Measurements from ENCODE around the gene C6orf163. TPM values are rescaled to one million over a fixed set of nuclear protein-coding genes. Genes with fewer than 3 reads are reported as not detected.

C6orf163 gene
- total RNA-seq, 2 donors from 2014 or later, result 4.7 to 7.4 TPM

DNA sequence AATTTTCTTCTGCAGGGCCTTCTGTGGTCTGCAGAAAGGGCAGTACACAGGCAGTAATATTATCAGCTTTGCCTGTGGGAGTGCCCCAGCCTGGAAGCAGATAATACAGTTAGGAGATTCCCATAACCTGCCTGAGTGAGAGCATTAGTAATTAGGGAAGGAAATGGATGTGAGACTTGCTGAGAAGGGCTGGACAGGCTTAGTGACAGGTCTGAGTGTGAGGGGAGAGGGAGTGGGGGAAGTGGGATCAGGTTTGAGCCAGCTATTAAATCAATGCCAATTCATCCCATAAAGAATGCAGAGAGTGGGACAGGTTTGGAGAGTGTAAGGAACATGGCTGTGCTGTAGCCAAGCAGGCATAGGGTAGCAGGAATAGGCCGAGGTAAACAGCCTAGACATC lies 53.0 kb downstream of the C6orf163 start:
- 69% methylated on average over 1 of the region's 1 CpG for WGBS
- DNase-seq (ENCODE audit: low spot score), result no peak
- Histone ChIP-seq H3K4me3 (no peak overlapping the region), H3K27ac (no peak overlapping the region), H3K27me3 (replicated peaks; ENCODE audit: insufficient read depth) (no peaks in the 10 kb centered on the region), H3K9me3 (no peaks in the 10 kb centered on the region), H3K36me3 (no peaks in the 10 kb centered on the region), H3K4me1 (replicated peaks) (no peaks in the 10 kb centered on the region)
- TF ChIP-seq CTCF (IDR thresholded peaks at IDR 0.05) (no peak), POLR2AphosphoS5 (IDR thresholded peaks at IDR 0.05) (no peak), POLR2A (IDR thresholded peaks at IDR 0.05) (no peak)
- intact Hi-C loops (cut with DNase I), result loop anchor here (10.0 kb wide), 1 partner anchor 537 kb away; no protein-coding TSS in a partner anchor

DNA sequence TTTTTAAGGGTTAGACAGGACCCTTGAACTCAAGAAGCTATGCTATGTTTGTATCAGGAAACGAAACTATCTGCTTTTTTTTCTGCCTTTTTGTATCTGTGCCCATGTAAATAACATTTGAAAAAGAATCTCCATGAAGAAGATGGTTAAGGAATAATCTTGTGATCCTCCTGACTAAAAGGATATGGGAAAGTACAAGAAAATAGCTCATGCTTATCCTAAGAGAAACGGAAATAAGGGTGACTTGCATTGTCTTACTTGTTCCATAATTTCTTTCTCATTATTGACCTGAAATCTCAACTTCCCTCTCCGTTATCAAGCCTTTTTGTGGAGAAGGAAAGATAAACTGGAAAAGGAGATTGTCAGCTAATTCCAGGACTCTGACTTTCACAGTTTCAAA lies 57.2 kb downstream of the C6orf163 start:
- Histone ChIP-seq H3K4me3 (no peak overlapping the region), H3K27ac (no peak overlapping the region), H3K9me3 (no peaks in the 10 kb centered on the region), H3K36me3 (no peaks in the 10 kb centered on the region), H3K27me3 (replicated peaks; ENCODE audit: insufficient read depth) (no peaks in the 10 kb centered on the region), H3K4me1 (replicated peaks) (no peaks in the 10 kb centered on the region)
- intact Hi-C loops (cut with DNase I), result no loop called here
- TF ChIP-seq CTCF (IDR thresholded peaks at IDR 0.05) (no peak), POLR2A (IDR thresholded peaks at IDR 0.05) (no peak), POLR2AphosphoS5 (IDR thresholded peaks at IDR 0.05) (no peak)
- no peak for DNase-seq (ENCODE audit: low spot score)
- 64% methylated on average over 3 of the region's 3 CpGs for WGBS

DNA sequence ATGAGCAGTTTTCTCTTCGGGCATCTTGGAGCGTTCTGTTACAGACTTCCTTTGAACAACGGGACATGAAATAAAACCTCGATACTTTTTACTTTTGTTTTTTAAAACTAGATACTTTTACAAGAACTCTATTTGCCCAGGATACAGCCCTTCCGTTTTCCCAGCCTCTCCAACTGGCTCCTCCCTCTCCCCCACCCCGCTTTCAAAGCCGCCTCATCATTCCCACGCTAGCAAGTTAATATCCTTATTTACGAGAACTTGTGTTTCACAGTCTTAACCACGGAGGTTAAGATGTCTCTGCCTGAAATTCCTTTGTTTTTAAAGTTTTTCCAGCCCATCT lies 62.9 kb downstream of the C6orf163 start:
- intact Hi-C loops (cut with DNase I), result loop anchor here (5.0 kb wide), 1 partner anchor 65 kb away; the partner anchor contains the start of gene SLC35A1
- no peak for TF ChIP-seq POLR2A (IDR thresholded peaks at IDR 0.05)
- TF ChIP-seq CTCF (IDR thresholded peaks at IDR 0.05), result no peak
- TF ChIP-seq POLR2AphosphoS5 (IDR thresholded peaks at IDR 0.05), result no peak
- 0% methylated on average over 10 of the region's 10 CpGs for WGBS
- Histone ChIP-seq H3K36me3 (no peaks in the 10 kb centered on the region), H3K4me1 (replicated peaks) (no peaks in the 10 kb centered on the region), H3K27me3 (replicated peaks; ENCODE audit: insufficient read depth) (no peaks in the 10 kb centered on the region), H3K4me3 (peak overlapping the region; percentile 79 to 96), H3K9me3 (no peaks in the 10 kb centered on the region), H3K27ac (peak overlapping the region; percentile 82 to 87)
- DNase-seq (ENCODE audit: low spot score), result peak; percentile 39

DNA sequence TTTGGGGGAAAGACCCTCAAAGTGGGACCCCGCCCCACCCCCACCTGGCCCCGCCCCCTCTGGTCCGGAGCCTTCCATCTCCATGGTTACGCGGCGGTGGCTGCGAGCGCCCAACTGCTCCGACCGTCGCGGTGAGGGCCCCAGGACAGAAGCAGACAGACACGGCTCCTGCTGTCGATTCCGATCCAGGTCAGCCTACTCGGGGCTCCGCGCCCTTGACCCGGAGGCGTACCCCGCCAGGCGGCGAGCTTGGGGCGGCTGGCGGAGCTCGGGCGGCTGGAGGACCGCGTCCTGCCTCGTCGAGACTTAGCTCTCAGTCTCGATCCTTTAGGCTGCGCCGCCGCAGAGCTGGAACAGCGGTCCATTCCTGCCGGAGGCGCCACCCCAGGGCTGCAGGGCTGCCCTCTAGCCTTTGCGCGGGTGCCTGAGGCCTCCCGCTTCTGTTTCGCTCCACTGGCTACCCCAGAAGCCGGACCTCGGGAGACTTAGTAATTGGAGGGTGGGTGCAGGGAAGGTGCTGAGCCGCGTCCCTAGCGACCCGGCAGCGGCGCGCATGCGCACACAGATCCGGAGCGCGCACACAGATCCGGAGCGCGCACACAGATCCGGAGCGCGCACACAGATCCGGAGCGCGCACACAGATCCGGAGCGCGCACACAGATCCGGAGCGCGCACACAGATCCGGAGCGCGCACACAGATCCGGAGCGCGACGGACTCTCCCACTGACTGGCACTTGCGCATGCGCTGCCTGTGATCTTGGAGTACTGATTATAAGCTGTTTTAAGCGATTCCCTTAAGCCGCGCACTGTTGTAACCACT lies 63.5 kb downstream of the C6orf163 start, which contains the start of gene CFAP206:
TSS of gene CFAP206 (plus strand) at position 72 of the 820 bp plus-strand sequence. CDS start 1,868 bp downstream, outside the sequence.
- Histone ChIP-seq H3K27me3 (replicated peaks; ENCODE audit: insufficient read depth) (no peaks in the 10 kb centered on the region), H3K9me3 (no peaks in the 10 kb centered on the region), H3K4me3 (peak within 1 kb of the TSS; percentile 79 to 96), H3K4me1 (replicated peaks) (no peaks in the 10 kb centered on the region), H3K36me3 (no peaks in the 10 kb centered on the region), H3K27ac (peak within 1 kb of the TSS; percentile 82 to 87)
- peak; percentile 77 for DNase-seq (ENCODE audit: low spot score)
- TF ChIP-seq POLR2A (IDR thresholded peaks at IDR 0.05) (no peak), CTCF (IDR thresholded peaks at IDR 0.05) (peak in 1 of 4 experiments; percentile 14), POLR2AphosphoS5 (IDR thresholded peaks at IDR 0.05) (peak; percentile 40)
- under 1% methylated on average over 67 of the region's 82 CpGs for WGBS
- intact Hi-C loops (cut with DNase I), result loop anchor here (5.0 kb wide), 1 partner anchor 64 kb away; the partner anchor contains the start of gene SLC35A1
